GM18511 (cell line): ENCODE results near the gene MAP3K9.
"Not testable (repeated sequence)": the region's sequence is repeated elsewhere in the genome, so short reads cannot be mapped to it uniquely, and the experiment has no call there.

ENCODE experiments used
- ATAC-seq: cut with Tn5 transposase; IDR thresholded peaks from one replicate; pipeline ENCODE4 v1.9.1; 2021; ENCODE audit warnings: mild to moderate bottlenecking, moderate library complexity; ENCODE audit not compliant: unreplicated experiment

The MAP3K9 gene

GRCh38 chr14:70809225-70810219 is at the start of gene MAP3K9:
Gene MAP3K9, minus strand, starts transcription at chr14:70809513. Its CDS starts 342 bp downstream, at chr14:70809171.
- peak; percentile 88 for ATAC-seq

DNA sequence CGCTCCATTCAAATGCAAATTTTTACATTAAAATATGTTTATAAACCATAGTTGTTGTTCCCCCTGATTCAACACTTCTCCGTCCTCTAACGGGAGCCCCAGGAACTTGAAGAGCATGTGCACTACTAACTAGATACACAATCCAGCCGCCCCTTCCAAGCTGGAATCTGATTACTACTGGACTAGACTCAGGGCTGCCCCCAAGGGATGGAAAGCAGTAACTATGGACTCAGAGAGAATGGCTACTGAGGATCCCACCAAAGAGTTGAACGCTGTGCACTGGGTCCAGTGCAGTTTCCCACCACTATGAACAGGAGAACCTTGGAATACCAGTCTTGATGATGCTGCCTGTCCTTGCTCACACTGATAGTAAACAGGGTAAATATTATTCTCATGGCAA is 49.3 kb upstream of the MAP3K9 start:
- no peak for ATAC-seq

GRCh38 chr14:70857496-70857890 is 48.2 kb upstream of the MAP3K9 start:
- no peak for ATAC-seq

DNA sequence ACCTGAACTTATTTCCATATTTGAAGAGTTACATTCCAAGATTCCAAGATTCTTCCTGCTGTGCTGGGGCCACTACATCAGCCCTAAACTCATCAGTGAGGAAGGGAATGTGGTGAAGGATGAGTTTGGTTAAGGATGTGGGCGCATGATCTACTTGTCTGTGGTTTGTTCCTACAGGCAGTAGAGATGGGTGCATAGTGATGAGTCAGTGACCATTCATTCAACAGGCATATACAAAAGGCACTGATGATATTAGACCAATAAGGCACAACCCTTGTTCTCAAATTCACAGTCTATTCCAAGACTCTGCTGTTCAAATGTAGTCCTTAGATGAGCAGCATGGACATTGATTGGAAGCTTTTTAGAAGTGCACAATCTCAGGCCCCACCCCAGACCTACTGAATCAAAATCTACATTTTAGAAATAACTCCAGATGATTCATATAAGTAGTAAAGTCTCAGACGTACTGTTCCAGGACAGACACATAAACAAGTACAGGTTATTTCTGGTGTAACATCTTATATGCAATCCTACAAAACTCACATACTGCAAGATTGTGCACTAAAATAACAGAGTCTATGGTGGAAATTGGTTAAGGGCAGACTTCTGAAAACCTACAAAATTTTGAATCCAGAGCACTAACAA is 47.7 kb upstream of the MAP3K9 start:
- ATAC-seq, result no peak

DNA sequence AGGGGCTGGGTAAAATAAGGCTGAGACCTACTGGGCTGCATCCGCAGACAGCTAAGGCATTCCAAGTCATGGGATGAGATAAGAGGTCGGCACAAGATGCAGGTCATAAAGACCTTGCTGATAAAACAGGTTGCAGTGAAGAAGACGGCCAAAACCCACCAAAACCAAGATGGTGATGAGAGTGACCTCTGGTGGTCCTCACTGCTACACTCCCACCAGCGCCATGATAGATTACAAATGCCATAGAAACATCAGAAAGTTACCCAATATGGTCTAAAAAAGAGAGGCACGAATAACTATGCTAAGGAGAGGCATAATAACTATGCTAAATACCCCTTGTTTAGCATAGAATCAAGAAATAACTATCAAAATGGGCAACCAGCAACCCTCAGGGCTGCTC is 46.2 kb upstream of the MAP3K9 start:
- ATAC-seq, result no peak

DNA sequence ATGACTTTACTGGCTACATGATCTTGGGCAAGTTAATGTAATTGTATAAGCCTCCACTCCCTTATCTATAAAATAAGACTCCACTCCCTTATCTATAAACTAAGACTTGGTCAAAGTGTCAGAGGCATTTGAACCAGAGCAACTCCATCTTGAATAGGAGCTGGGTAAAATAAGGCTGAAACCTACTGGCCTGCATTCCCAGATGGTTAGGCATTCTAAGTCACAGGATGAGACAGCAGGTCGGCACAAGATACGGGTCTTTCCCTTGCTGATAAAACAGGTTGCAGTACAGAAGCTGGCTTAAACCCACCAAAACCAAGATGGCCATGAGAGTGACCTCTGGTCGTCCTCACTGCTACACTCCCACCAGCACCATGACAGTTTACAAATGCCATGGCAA is 44.3 kb upstream of the MAP3K9 start:
- ATAC-seq, result not testable (repeated sequence)

- ATAC-seq, result no peak
Measured at GRCh38 chr14:70847406-70848090, 38.2 kb upstream of the MAP3K9 start.

DNA sequence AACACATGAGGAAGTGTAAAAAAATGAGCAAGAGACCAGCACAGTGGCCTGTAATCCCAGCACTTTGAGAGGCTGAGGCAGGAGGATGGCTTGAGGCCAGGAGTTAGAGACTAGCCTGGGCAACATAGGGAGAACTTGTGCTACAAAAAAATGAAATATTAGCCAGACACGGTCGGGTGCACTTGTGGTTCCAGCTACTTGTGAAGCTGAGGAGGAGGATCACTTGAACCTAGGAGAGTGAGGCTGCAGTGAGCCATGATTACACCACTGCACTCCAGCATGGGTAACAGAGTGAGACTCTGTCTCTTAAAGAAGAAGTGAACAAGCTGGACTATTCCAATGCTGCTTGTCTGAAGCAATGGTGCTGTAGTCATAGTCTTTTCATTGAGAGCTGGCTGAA is 36.3 kb upstream of the MAP3K9 start:
- no peak for ATAC-seq

DNA sequence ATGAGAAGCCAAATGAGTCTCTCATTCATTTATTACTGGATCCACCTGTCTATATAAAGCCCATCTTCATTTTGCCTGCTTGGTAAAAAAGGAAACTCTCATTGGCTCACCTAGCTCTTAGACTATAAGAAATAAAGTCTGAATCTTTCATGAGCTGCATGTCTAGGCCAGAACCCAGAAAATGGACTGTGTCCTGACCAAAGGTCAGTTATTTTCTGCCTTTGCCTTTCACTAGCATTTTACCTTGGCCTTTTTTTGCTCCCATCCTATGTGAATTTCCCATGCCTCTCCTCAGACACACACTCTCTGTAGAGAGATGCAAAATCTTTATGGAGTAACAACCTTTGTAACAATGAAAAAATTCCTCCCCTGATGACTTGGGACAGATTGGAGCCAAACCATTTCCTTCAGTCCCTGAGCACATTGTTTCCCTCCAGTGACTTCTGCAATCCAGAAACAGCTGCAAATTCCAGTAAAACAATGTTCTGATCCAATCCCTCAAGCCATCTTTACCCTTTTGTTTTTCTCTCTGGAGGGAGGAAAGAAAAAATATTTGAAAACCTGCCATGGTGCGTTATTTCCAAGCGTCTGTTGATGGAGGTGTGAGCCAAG is 33.6 kb upstream of the MAP3K9 start:
- ATAC-seq, result no peak

- ATAC-seq, result no peak
Measured at GRCh38 chr14:70838076-70838475, 28.8 kb upstream of the MAP3K9 start.

DNA sequence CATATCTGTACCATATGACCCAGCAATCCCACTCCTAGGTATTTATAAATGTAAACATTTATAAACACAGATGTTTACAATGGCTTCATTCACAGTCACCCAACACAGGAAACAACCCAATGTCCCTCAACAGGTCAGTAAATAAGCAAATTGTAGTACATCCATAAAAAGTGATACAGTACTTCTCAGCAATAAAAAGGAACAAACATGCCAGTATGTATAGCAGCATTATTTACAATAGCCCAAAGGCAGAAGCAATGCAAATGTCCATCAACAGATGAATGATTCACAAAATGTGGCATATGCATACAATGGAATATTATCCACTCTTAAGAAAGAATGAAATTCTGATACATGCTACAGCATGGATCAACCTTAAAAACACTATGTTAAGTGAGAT is 27.6 kb upstream of the MAP3K9 start:
- no peak for ATAC-seq

DNA sequence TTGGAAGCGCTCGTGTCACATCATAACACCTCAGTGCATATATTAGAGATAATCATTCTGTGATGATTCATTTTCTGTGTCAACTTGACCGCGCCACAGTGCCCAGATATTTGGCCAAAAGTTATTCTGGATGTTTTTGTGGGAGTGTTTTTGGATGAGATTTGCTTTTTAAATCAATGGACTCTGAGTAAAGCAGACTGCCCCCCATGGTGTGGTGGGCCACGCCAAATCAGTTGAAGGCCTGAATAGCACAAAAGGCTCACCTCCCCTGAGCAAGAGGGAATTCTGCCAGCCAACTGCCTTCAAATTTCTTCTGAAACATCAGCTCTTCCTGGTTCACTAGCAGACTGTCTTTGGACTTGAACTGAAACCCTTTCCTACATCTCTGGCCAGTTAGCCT is 24.6 kb upstream of the MAP3K9 start:
- ATAC-seq, result no peak

DNA sequence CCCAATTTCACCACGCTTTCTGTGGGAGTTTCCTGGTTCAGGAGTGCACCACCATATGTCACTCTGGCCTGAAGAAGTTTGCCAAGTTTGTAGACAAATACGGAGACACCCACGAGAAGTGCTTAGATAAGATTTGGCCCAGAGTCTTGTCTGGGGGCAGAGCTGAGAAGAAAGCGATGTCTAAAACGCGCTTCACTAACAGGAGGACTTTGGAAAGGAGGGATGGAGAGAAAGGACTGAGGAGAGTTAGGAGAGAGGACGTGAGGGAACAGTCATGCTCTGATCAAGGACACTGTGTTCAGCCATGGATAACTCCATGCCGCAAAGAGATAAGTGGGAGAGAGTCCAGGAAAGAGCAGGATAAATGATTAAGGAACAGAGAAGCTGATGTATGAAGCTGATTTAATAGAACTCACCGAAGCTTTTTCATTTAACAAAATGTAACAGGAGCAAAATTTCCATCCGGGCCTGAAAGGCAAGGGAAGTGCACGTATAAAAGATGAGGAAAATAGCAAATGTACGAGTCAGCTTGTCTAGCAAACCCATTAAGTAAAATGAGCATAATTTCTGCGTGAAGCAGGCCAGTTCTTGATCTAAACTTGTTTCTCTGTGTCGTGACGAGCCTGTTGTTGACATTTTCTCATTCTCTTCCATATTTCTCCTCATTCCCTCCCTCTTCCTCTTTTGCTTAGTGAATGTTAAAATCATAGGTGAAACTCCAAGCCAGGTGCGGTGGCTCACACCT is 23.4 kb upstream of the MAP3K9 start:
- ATAC-seq, result no peak

- no peak for ATAC-seq
Measured at GRCh38 chr14:70830998-70831781, 21.9 kb upstream of the MAP3K9 start.

GRCh38 chr14:70828188-70828587 is 18.9 kb upstream of the MAP3K9 start:
- no peak for ATAC-seq

- no peak for ATAC-seq
Measured at GRCh38 chr14:70827752-70828151, 18.4 kb upstream of the MAP3K9 start.

GRCh38 chr14:70827347-70827746 is 18.0 kb upstream of the MAP3K9 start:
- ATAC-seq, result no peak

- no peak for ATAC-seq
Measured at GRCh38 chr14:70823281-70823680, 14.0 kb upstream of the MAP3K9 start.

GRCh38 chr14:70822530-70823185 is 13.3 kb upstream of the MAP3K9 start:
- no peak for ATAC-seq
